GM12878 (cell line): Measurements from ENCODE around the gene CDK5R1. TPM values are rescaled to one million over a fixed set of nuclear protein-coding genes. Genes with fewer than 3 reads are reported as not detected.

Experiments used
- BCL11A ChIP-seq: IDR thresholded peaks from 2 replicates; pipeline ENCODE4 v1.6.1; 2011; ENCODE audit warnings: low read depth, low read length
- EGR1 ChIP-seq, 2 experiments: IDR thresholded peaks; 1 replicate in 1 of 2; 2 replicates in 1 of 2; pipeline ENCODE4 v1.6.1; 2011 to 2012; ENCODE audit warnings: low read depth in 2 of 2, low read length in 2 of 2, borderline replicate concordance in 1 of 2, mild to moderate bottlenecking in 1 of 2, moderate library complexity in 1 of 2
- FOS ChIP-seq: IDR thresholded peaks from 3 replicates; pipeline ENCODE4 v1.6.1; 2011; ENCODE audit warnings: borderline replicate concordance; ENCODE audit not compliant: insufficient read length; ENCODE audit errors: extremely low read depth
- GATAD2B ChIP-seq: fragments of 450-650 bp; conservative IDR thresholded peaks from 2 replicates; pipeline ENCODE4 v1.6.1; 2017; ENCODE audit warnings: low read depth, mild to moderate bottlenecking, moderate library complexity
- HCFC1 ChIP-seq: fragments of 150-350 bp; IDR thresholded peaks from 2 replicates; pipeline ENCODE4 v1.6.1; 2014; ENCODE audit warnings: low read length
- MXI1 ChIP-seq: fragments of 150-350 bp; IDR thresholded peaks from 2 replicates; pipeline ENCODE4 v1.6.1; 2011; ENCODE audit warnings: low read depth, mild to moderate bottlenecking, inconsistent platforms, low read length, improper control_type of control experiment
- RAD51 ChIP-seq: fragments of 450-650 bp; IDR thresholded peaks from 2 replicates; pipeline ENCODE4 v1.6.1; 2016; ENCODE audit warnings: moderate library complexity, mild to moderate bottlenecking, inconsistent platforms
- TCF3 ChIP-seq: IDR thresholded peaks from 2 replicates; pipeline ENCODE4 v1.6.1; 2012; ENCODE audit warnings: low read depth, mild to moderate bottlenecking, low read length, borderline replicate concordance; ENCODE audit not compliant: insufficient read depth
- ZNF384 ChIP-seq: IDR thresholded peaks from 2 replicates; pipeline ENCODE4 v1.6.1; 2012; ENCODE audit warnings: low read depth, mild to moderate bottlenecking, low read length, improper control_type of control experiment, borderline replicate concordance
- polyA plus RNA-seq, 11 experiments: library from polyadenylated mRNA; depleted of rRNA in 4 of 11; unstranded in 6 of 11; stranded (reverse) in 5 of 11; fragments of >200 nt; fragmentation: Nextera tagmentation in 4 of 11; fragmentation: Illumina TruSeq in 1 of 11; extraction: Ambion mirVana in 4 of 11; extraction: Trizol in 1 of 11; gene quantifications; 1 replicate in 1 of 11; 2 replicates in 10 of 11; pipeline versions ENCODE4 v1.2.1 to v1.2.3, GENCODE V29; 2011 to 2016; ENCODE audit warnings: inconsistent platforms in 2 of 11, missing spikeins in 2 of 11, low read depth in 1 of 11
- total RNA-seq, 4 experiments: library from RNA; depleted of rRNA in 3 of 4; stranded (reverse); fragments of >200 nt in 3 of 4; fragmentation: Illumina TruSeq in 1 of 4; extraction: Trizol in 1 of 4; gene quantifications; 2 replicates each; pipeline versions ENCODE4 v1.2.1 to v1.2.3, GENCODE V29; 2013 to 2021
- TF ChIP-seq, protein P1 (sequence below): fragments of 450-650 bp; formaldehyde crosslinking; IDR thresholded peaks from 2 replicates; pipeline ENCODE4 v1.4.0; 2020; ENCODE audit warnings: mild to moderate bottlenecking, moderate library complexity
- TF ChIP-seq, protein P2 (sequence below): IDR thresholded peaks from 2 replicates; pipeline ENCODE4 v1.6.1; 2012; ENCODE audit warnings: low read depth, low read length, improper control_type of control experiment
- TF ChIP-seq, protein P3 (sequence below): IDR thresholded peaks from 2 replicates; pipeline ENCODE4 v1.6.1; 2012; ENCODE audit warnings: low read length, inconsistent platforms
- TF ChIP-seq, protein P4 (sequence below): fragments of 450-650 bp; formaldehyde crosslinking; IDR thresholded peaks from 2 replicates; pipeline ENCODE4 v1.5.0; 2022; ENCODE audit warnings: mild to moderate bottlenecking, missing genetic modification characterization
- TF ChIP-seq, protein P5 (sequence below): fragments of 450-650 bp; IDR thresholded peaks from 2 replicates; pipeline ENCODE4 v1.6.1; 2016; ENCODE audit warnings: mild to moderate bottlenecking, moderate library complexity, borderline replicate concordance

Gene CDK5R1
- total and polyA plus RNA-seq, 10 of the 15 experiments (the other 5 are each of a cell fraction or from before 2014, with no cell fraction given) = 1.1 to 28.3 (median 12.2) TPM

DNA sequence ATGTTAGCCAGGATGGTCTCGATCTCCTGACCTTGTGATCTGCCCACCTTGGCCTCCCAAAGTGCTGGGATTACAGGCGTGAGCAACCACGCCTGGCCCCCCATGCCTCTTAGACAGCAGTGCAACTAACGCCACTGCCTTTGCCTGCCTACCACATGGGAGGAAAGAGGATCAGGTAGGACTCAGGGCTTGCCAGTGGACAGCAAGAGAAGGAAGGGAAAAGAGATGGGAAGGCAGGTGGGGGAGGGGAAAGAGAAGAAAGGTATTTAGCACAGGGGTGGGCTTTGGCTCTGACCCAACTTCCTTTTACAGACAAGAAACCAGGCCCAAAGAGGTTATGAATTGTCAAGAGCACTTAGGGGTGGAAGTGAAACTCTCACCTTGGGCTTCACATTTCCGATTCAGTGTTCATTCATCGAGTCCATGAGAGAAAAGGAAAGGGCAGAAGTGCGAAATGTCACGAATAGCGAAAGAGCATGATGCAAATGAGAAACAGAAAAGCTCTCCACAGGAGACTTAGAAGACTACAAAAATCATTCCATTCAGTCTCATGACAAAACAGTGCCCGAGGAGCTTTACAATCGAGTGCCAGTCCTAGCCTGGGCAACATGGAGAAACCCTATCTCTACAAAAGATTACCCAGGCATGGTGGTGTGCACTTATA is 36.4 kb downstream of the CDK5R1 start (continued):
- TF ChIP-seq, protein P1, sequence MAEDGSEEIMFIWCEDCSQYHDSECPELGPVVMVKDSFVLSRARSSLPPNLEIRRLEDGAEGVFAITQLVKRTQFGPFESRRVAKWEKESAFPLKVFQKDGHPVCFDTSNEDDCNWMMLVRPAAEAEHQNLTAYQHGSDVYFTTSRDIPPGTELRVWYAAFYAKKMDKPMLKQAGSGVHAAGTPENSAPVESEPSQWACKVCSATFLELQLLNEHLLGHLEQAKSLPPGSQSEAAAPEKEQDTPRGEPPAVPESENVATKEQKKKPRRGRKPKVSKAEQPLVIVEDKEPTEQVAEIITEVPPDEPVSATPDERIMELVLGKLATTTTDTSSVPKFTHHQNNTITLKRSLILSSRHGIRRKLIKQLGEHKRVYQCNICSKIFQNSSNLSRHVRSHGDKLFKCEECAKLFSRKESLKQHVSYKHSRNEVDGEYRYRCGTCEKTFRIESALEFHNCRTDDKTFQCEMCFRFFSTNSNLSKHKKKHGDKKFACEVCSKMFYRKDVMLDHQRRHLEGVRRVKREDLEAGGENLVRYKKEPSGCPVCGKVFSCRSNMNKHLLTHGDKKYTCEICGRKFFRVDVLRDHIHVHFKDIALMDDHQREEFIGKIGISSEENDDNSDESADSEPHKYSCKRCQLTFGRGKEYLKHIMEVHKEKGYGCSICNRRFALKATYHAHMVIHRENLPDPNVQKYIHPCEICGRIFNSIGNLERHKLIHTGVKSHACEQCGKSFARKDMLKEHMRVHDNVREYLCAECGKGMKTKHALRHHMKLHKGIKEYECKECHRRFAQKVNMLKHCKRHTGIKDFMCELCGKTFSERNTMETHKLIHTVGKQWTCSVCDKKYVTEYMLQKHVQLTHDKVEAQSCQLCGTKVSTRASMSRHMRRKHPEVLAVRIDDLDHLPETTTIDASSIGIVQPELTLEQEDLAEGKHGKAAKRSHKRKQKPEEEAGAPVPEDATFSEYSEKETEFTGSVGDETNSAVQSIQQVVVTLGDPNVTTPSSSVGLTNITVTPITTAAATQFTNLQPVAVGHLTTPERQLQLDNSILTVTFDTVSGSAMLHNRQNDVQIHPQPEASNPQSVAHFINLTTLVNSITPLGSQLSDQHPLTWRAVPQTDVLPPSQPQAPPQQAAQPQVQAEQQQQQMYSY (CRISPR knock-in tag) = peak; percentile 49; the same call in 1 of the 2 replicates
- TF ChIP-seq, protein P2, sequence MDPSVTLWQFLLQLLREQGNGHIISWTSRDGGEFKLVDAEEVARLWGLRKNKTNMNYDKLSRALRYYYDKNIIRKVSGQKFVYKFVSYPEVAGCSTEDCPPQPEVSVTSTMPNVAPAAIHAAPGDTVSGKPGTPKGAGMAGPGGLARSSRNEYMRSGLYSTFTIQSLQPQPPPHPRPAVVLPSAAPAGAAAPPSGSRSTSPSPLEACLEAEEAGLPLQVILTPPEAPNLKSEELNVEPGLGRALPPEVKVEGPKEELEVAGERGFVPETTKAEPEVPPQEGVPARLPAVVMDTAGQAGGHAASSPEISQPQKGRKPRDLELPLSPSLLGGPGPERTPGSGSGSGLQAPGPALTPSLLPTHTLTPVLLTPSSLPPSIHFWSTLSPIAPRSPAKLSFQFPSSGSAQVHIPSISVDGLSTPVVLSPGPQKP = no peak
- peak in 1 of 2 experiments; percentile 68; a peak in 1 of 3 replicates for TF ChIP-seq EGR1 (IDR thresholded peaks at IDR 0.05; ENCODE audit: borderline replicate concordance in 1 of 2, low read depth in 2 of 2, low read length in 2 of 2)
- TF ChIP-seq TCF3 = peak; percentile 94
- no peak for TF ChIP-seq FOS
- no peak for TF ChIP-seq RAD51
- no peak for TF ChIP-seq ZNF384
- TF ChIP-seq, protein P3, sequence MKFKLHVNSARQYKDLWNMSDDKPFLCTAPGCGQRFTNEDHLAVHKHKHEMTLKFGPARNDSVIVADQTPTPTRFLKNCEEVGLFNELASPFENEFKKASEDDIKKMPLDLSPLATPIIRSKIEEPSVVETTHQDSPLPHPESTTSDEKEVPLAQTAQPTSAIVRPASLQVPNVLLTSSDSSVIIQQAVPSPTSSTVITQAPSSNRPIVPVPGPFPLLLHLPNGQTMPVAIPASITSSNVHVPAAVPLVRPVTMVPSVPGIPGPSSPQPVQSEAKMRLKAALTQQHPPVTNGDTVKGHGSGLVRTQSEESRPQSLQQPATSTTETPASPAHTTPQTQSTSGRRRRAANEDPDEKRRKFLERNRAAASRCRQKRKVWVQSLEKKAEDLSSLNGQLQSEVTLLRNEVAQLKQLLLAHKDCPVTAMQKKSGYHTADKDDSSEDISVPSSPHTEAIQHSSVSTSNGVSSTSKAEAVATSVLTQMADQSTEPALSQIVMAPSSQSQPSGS = peak; percentile 98
- TF ChIP-seq, protein P4, sequence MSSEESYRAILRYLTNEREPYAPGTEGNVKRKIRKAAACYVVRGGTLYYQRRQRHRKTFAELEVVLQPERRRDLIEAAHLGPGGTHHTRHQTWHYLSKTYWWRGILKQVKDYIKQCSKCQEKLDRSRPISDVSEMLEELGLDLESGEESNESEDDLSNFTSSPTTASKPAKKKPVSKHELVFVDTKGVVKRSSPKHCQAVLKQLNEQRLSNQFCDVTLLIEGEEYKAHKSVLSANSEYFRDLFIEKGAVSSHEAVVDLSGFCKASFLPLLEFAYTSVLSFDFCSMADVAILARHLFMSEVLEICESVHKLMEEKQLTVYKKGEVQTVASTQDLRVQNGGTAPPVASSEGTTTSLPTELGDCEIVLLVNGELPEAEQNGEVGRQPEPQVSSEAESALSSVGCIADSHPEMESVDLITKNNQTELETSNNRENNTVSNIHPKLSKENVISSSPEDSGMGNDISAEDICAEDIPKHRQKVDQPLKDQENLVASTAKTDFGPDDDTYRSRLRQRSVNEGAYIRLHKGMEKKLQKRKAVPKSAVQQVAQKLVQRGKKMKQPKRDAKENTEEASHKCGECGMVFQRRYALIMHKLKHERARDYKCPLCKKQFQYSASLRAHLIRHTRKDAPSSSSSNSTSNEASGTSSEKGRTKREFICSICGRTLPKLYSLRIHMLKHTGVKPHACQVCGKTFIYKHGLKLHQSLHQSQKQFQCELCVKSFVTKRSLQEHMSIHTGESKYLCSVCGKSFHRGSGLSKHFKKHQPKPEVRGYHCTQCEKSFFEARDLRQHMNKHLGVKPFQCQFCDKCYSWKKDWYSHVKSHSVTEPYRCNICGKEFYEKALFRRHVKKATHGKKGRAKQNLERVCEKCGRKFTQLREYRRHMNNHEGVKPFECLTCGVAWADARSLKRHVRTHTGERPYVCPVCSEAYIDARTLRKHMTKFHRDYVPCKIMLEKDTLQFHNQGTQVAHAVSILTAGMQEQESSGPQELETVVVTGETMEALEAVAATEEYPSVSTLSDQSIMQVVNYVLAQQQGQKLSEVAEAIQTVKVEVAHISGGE = no peak
- TF ChIP-seq, protein P5, sequence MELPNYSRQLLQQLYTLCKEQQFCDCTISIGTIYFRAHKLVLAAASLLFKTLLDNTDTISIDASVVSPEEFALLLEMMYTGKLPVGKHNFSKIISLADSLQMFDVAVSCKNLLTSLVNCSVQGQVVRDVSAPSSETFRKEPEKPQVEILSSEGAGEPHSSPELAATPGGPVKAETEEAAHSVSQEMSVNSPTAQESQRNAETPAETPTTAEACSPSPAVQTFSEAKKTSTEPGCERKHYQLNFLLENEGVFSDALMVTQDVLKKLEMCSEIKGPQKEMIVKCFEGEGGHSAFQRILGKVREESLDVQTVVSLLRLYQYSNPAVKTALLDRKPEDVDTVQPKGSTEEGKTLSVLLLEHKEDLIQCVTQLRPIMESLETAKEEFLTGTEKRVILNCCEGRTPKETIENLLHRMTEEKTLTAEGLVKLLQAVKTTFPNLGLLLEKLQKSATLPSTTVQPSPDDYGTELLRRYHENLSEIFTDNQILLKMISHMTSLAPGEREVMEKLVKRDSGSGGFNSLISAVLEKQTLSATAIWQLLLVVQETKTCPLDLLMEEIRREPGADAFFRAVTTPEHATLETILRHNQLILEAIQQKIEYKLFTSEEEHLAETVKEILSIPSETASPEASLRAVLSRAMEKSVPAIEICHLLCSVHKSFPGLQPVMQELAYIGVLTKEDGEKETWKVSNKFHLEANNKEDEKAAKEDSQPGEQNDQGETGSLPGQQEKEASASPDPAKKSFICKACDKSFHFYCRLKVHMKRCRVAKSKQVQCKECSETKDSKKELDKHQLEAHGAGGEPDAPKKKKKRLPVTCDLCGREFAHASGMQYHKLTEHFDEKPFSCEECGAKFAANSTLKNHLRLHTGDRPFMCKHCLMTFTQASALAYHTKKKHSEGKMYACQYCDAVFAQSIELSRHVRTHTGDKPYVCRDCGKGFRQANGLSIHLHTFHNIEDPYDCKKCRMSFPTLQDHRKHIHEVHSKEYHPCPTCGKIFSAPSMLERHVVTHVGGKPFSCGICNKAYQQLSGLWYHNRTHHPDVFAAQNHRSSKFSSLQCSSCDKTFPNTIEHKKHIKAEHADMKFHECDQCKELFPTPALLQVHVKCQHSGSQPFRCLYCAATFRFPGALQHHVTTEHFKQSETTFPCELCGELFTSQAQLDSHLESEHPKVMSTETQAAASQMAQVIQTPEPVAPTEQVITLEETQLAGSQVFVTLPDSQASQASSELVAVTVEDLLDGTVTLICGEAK = peak; percentile 33; the same call in 1 of the 2 replicates
- peak; percentile 97 for TF ChIP-seq BCL11A
- TF ChIP-seq GATAD2B = peak; percentile 99
- TF ChIP-seq HCFC1 = no peak
- TF ChIP-seq MXI1 = peak; percentile 78; the same call in 1 of the 2 replicates
